C4-2B (cell line): ENCODE results near the gene NDUFAF2.

Experiments
- H3K27ac ChIP-seq: fragments of 450-650 bp; 2 replicates; pipeline ENCODE4 v1.5.1; 2017
- ZFX ChIP-seq: fragments of 450-650 bp; IDR thresholded peaks from 2 replicates; pipeline ENCODE4 v1.6.1; 2017
- TF ChIP-seq, protein P1 (sequence below): fragments of 450-650 bp; conservative IDR thresholded peaks from 2 replicates; pipeline ENCODE4 v1.5.1; 2017; ENCODE audit warnings: mild to moderate bottlenecking

Gene NDUFAF2

DNA sequence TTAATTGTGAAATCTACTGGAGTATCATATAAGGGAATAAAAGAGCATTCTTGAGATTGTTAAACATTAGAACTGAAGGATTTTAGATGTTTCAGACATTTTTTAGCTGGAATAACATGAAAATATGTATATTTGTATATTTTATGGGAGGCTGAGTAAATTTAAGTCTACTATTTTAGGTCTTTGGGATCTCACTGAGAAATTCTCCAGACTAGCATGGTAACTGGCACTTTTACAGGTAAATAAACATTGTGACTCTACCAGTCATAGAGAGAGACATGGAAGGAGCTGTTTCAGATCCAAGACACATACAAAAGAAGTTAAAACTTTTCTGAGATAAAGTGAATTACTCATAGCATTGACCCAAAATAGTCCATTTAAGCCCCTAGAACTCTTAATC, 59.4 kb downstream of the NDUFAF2 start:
- TF ChIP-seq, protein P1, sequence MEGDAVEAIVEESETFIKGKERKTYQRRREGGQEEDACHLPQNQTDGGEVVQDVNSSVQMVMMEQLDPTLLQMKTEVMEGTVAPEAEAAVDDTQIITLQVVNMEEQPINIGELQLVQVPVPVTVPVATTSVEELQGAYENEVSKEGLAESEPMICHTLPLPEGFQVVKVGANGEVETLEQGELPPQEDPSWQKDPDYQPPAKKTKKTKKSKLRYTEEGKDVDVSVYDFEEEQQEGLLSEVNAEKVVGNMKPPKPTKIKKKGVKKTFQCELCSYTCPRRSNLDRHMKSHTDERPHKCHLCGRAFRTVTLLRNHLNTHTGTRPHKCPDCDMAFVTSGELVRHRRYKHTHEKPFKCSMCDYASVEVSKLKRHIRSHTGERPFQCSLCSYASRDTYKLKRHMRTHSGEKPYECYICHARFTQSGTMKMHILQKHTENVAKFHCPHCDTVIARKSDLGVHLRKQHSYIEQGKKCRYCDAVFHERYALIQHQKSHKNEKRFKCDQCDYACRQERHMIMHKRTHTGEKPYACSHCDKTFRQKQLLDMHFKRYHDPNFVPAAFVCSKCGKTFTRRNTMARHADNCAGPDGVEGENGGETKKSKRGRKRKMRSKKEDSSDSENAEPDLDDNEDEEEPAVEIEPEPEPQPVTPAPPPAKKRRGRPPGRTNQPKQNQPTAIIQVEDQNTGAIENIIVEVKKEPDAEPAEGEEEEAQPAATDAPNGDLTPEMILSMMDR, result no peak
- TF ChIP-seq ZFX, result no peak
- H3K27ac ChIP-seq, result no peak overlapping the region

DNA sequence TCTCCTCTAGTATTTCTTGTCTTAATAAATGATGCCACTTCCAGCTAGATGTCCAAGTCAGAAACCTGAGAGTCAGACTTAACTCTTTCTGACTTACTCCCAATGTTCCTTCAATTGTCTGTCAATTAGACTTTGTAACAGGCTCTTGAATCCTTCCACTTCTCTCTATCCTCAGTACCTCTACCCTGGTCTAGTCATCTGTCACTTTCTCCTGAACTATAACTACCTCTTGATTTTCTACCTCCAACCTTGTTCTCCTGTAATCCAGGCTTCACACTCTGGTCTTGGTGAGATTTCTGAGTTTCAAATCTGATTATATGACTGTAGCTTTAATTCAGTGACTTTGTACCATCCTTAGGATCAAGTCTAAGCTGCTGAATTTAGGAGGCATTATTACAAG, 64.9 kb downstream of the NDUFAF2 start:
- TF ChIP-seq, protein P1, result no peak
- TF ChIP-seq ZFX, result no peak
- no peak overlapping the region for H3K27ac ChIP-seq

DNA sequence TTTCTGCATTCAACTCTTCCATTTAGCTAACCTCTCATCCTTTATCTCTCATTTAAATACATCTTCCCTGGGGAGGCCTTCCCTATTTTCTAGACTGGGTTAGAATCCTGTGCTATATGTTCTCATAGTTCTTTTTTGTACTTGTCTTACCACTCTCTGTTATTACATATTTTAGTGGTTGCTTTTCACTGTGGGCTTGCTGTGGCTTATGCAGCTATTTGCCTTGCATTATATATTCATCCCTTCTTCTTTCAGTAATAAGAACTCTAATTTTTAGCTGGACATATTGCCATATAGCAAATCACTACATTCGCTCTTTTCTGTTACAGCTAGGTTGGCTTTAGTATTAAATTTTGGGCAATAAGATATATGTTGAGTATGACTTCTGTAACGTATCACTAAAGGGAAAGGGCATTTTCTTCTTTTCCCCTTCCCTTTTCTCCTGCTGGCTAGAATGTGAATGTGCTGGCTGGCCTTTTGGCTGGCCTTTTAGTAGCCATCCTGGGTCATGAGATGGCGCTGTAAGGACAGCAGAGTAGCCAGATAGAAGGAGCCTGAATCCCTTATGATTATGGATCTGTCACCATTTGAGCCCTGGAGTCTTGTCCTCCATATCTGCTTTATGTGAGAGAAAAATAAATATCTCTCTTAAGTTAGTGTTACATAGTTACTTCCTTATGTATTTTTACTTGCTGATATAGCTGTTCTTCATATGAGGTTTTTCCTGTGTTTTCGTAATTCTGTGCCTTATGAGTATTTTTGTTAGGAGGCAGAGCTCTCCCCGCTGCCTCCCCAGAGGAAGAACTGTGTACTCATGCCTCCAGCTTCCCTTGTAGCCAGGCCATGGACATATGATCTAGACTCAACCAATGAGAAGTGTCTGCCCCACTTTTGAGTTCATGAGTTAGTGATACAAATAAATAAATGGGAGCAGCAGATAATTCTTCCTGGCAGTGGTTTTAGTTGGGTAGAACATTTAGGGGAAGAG, 65.8 kb downstream of the NDUFAF2 start:
- TF ChIP-seq, protein P1, result peak; percentile 19; the same call in 1 of the 2 replicates
- no peak for TF ChIP-seq ZFX
- no peak overlapping the region for H3K27ac ChIP-seq

DNA sequence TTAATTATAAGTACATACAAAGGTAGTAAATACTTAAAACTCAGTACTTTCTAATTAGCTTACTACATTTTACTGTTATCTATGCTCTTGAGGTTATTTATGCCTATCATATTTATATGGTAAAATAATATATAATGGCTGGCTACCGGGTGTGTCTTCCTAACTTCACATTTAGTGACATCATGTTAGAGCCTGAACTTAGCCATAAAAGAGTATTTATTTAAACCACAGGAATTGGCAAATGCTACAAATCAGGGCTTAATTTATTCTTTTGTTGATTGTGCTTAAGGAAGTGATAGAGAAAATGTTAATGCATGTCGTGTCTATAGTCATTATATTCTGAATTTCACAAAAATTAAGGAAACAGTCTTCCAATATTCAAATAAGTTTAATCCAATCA, 73.1 kb downstream of the NDUFAF2 start:
- TF ChIP-seq, protein P1, result no peak
- TF ChIP-seq ZFX, result no peak
- no peak overlapping the region for H3K27ac ChIP-seq

DNA sequence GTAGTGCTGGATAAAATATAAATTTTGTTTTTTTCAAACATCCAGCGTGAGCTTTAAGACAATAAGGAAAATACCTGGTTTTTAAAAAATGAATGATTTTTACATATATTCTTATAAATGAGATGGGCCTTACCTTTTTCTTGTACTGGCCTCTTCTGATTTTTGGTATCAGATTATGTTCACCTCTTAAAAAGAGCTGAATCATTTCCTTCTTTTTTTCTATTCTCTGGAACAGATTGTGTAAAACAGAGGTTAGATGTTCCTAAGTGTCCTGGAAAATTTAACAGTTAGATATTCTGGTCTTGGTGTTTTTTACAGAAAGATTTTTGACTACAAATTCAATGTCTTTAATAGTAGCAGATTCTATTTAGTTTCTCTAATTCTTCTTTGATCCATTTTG, 74.6 kb downstream of the NDUFAF2 start:
- no peak overlapping the region for H3K27ac ChIP-seq
- TF ChIP-seq, protein P1, result no peak
- TF ChIP-seq ZFX, result no peak

DNA sequence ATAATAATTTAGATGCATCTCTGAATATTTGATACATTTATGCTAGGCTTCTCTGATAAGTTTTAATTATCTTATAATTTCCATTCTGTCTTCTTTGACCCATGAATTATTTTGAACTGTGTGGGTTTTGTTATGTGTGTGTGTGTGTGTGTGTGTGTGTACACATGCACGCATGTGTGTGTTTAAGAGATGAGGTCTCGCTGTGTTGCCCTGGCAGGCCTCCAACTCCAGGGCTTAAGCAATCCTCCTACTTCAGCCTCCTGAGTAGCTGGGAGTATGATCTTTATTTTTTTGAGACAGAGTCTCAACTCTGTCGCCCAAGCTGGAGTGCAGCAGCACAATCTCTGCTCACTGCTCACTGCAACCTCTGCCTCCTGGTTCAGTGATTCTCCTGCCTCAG, 75.4 kb downstream of the NDUFAF2 start:
- no peak for TF ChIP-seq ZFX
- TF ChIP-seq, protein P1, result no peak
- no peak overlapping the region for H3K27ac ChIP-seq

DNA sequence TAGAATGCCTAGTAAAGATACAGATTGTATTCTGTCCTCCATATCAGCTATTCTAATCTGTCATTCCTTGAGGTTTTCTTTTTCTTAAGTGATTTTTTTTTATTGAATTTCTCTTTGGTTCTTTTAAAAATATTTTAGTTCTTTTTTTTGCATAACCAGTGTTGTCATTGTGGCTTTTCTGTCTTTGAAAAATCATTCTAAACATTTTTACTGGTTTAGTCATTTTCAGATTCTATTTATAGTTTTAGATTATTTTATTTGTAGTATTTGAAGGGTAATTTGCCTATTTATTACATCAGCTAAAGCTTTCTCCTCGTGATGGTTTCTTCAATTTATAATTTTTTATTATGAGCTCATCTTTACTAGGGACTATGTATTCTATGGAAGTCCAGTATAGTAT, 78.1 kb downstream of the NDUFAF2 start:
- TF ChIP-seq ZFX, result no peak
- TF ChIP-seq, protein P1, result no peak
- H3K27ac ChIP-seq, result no peak overlapping the region
